Progenitor cell of endocrine pancreas (in vitro differentiated cells): ENCODE results near the gene ADAM33. TPM values are rescaled to one million over a fixed set of nuclear protein-coding genes. Genes with fewer than 3 reads are reported as not detected.

Experiments used
- DNase-seq: peaks from one replicate; pipeline ENCODE4 v3.0.0; 2021; ENCODE audit warnings: low spot score; ENCODE audit not compliant: unreplicated experiment
- H3K27ac Mint-ChIP-seq: 2 replicates; pipeline ENCODE4 v1.8.0; 2021; ENCODE audit warnings: mild to moderate bottlenecking, moderate library complexity, mixed read lengths
- H3K27me3 Mint-ChIP-seq: 2 replicates; pipeline ENCODE4 v1.8.0; 2021; ENCODE audit warnings: mixed read lengths
- H3K36me3 Mint-ChIP-seq: 2 replicates; pipeline ENCODE4 v1.8.0; 2022; ENCODE audit warnings: mixed read lengths; ENCODE audit not compliant: insufficient read depth
- H3K4me1 Mint-ChIP-seq: 2 replicates; pipeline ENCODE4 v1.8.0; 2021; ENCODE audit warnings: low read depth, mixed read lengths
- H3K4me3 Mint-ChIP-seq: 2 replicates; pipeline ENCODE4 v1.8.0; 2021; ENCODE audit warnings: low read depth, mild to moderate bottlenecking, moderate library complexity, mixed read lengths
- H3K9me3 Mint-ChIP-seq: 2 replicates; pipeline ENCODE4 v1.8.0; 2021; ENCODE audit warnings: low read depth, mixed read lengths
- total RNA-seq: library from RNA; stranded (reverse); gene quantifications from 2 replicates; pipeline ENCODE4 v1.2.1, GENCODE V29; 2021
- TF ChIP-seq, protein P1 (sequence below): fragments of 200-600 bp; sonication (generic); IDR thresholded peaks from one replicate; pipeline ENCODE4 v1.5.0; 2021; ENCODE audit warnings: antibody characterized with exemption, mild to moderate bottlenecking; ENCODE audit not compliant: unreplicated experiment

ADAM33 gene
- total RNA-seq, 1 donor from 2014 or later = 0.67 TPM

DNA sequence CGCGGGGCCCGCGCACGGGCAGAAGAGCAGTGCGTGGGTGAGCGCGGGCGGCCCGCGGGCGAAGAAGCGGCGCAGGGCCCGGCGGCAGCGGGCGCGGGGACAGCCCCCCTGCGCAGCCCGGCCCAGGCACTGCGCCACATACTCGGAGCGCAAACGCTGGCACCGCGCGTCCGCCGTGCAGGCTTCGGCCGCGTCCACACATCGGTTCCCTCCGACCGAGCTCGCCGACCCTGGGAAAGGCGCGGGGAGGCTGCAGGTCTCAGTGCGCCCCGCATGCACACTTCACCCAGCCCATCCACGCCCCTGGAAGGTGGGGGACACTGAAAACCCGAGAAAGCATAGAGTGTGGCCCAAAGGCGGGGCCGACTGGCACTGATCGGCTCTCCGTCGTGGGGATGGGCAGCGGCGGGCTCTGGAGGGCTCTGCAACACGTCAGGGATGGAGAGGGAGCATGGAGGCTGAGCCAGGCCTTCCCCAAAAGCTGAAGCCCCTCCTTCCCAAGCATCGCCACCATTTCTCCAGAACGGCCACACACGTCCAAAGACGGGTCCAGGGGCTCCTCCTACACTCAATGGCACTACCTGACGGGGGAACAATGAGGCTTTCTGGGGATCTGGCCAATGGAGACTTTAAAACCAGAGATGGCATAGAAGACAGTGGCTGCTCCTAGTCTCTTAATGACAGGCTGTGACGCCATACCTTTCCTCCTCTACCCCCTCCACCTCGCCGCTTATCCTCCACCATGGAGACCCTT is 20.6 kb downstream of the ADAM33 start:
- Mint-ChIP-seq H3K27me3 (peaks cover 45% of the 10 kb centered on the region), H3K9me3 (no peaks in the 10 kb centered on the region), H3K4me3 (no peak overlapping the region), H3K36me3 (no peaks in the 10 kb centered on the region), H3K27ac (no peak overlapping the region), H3K4me1 (peaks cover 8% of the 10 kb centered on the region)
- TF ChIP-seq, protein P1, sequence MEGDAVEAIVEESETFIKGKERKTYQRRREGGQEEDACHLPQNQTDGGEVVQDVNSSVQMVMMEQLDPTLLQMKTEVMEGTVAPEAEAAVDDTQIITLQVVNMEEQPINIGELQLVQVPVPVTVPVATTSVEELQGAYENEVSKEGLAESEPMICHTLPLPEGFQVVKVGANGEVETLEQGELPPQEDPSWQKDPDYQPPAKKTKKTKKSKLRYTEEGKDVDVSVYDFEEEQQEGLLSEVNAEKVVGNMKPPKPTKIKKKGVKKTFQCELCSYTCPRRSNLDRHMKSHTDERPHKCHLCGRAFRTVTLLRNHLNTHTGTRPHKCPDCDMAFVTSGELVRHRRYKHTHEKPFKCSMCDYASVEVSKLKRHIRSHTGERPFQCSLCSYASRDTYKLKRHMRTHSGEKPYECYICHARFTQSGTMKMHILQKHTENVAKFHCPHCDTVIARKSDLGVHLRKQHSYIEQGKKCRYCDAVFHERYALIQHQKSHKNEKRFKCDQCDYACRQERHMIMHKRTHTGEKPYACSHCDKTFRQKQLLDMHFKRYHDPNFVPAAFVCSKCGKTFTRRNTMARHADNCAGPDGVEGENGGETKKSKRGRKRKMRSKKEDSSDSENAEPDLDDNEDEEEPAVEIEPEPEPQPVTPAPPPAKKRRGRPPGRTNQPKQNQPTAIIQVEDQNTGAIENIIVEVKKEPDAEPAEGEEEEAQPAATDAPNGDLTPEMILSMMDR = no peak
- no peak for DNase-seq

GRCh38 chr20:3660262-3661059 is 21.3 kb downstream of the ADAM33 start:
- Mint-ChIP-seq H3K4me1 (peaks cover 8% of the 10 kb centered on the region), H3K36me3 (no peaks in the 10 kb centered on the region), H3K27me3 (peaks cover 45% of the 10 kb centered on the region), H3K27ac (no peak overlapping the region), H3K4me3 (no peak overlapping the region), H3K9me3 (no peaks in the 10 kb centered on the region)
- DNase-seq = no peak
- TF ChIP-seq, protein P1 = no peak

GRCh38 chr20:3659492-3660261 is 22.1 kb downstream of the ADAM33 start:
- peaks cover 41% of the 10 kb centered on the region for H3K27me3 Mint-ChIP-seq
- TF ChIP-seq, protein P1 = peak; percentile 18

DNA sequence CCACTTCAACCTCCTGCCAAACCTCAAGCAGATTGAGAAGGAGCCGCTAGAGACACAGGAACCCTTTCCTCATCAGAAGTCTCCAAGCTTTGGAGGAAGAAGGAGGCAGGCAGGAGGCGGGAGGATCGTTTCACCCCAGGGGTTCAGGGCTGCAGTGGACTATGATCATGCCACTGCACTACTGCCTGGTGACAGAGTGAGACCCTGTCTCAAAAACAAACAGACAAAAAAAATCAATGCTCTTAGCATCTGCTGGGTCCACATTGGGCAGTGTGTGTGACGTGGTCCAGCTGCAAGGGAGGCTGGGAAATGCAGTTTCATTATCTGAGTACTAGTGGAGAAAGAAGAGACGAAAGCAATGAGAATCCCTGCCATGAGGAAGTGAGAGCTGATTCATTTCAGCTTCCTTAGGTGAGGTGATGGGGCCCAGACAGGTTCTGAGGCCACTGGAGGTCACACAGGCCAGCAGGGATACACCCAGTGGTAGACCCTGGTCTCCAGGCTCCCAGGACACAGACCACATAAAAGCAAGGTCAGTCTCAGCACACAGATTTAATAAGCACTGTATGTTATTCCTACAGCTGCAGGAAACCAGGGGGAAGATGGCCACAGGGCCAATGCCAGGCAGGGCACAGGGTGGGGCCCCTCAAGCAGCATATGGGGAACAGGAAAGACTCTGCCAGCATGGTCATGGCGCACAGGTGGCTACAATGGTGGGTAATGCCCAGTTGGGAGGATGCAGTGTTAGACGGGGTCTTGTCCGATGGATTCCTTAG is 22.9 kb downstream of the ADAM33 start:
- Mint-ChIP-seq H3K4me1 (peaks cover 8% of the 10 kb centered on the region), H3K27me3 (peaks cover 36% of the 10 kb centered on the region), H3K36me3 (no peaks in the 10 kb centered on the region), H3K4me3 (peak overlapping the region; percentile 1), H3K27ac (peak overlapping the region; percentile 74), H3K9me3 (no peaks in the 10 kb centered on the region)
- no peak for DNase-seq
- TF ChIP-seq, protein P1 = no peak

More at GRCh38 chr20:3659492-3660261, 22.1 kb downstream of the ADAM33 start:
- no peak for DNase-seq
- H3K4me3 Mint-ChIP-seq = no peak overlapping the region
- no peaks in the 10 kb centered on the region for H3K36me3 Mint-ChIP-seq
- H3K27ac Mint-ChIP-seq = peak overlapping the region; percentile 24
- peaks cover 8% of the 10 kb centered on the region for H3K4me1 Mint-ChIP-seq
- no peaks in the 10 kb centered on the region for H3K9me3 Mint-ChIP-seq
